ENCODE results near the gene TMEM250. TPM values are rescaled to one million over a fixed set of nuclear protein-coding genes. Genes with fewer than 3 reads are reported as not detected.

TMEM250 gene
- polyA plus RNA-seq, 1 of the 3 experiments (the other 2 are of a cell fraction) = 25.9 TPM

DNA sequence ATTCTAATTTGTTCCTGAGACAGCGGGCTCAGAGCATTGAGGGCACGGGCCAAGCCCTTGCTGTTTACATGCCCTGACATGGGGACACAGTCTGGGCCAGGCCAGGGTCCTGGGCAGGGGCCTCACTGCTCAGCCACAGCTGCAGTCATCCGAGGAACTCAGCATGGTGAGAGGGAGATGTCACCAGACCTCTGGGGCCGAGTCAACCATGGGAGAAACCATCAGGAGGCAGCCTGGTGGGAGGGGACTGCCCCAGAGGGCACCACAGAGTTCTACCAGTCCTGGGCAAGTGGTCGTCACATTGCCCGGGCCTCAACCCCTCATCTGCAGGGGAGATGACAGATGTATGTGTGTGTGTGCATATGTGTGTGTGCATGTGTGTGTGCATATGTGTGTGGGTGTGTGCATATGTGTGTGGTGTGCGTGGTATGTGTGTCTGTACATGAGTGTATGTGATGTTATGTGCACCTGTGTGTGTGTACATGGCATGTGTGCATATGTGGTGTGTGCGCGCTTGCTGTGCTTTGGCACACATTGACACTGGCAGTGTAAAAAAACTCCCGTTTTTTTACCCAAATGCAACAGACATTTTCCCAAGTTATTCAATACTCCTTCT lies 42.4 kb upstream of the TMEM250 start:
- Histone ChIP-seq H4K20me1 (ENCODE audit: insufficient read depth) (no peaks in the 10 kb centered on the region), H3K36me3 (replicated peaks in 1 of 2; ENCODE audit: control insufficient read depth in 1 of 2, insufficient read depth in 2 of 2, low read length in 1 of 2) (no peaks in the 10 kb centered on the region), H3K4me2 (no peak overlapping the region), H3K27ac (ENCODE audit: low read depth in 2 of 2, low read length in 1 of 2) (no peak overlapping the region), H3K9me3 (no peaks in the 10 kb centered on the region), H2AFZ (ENCODE audit: low read depth) (no peak overlapping the region), H3K27me3 (ENCODE audit: insufficient read depth) (peaks cover 22% of the 10 kb centered on the region), H3K9me2 (no peaks in the 10 kb centered on the region), H3K79me2 (ENCODE audit: insufficient read depth) (no peaks in the 10 kb centered on the region), H3K4me3 (ENCODE audit: low read depth in 2 of 2, low read length in 1 of 2) (no peak overlapping the region), H3K9ac (no peak overlapping the region), H3K4me1 (ENCODE audit: control insufficient read depth in 1 of 2, insufficient read depth in 2 of 2, low read depth in 1 of 2, low read length in 1 of 2) (no peaks in the 10 kb centered on the region), H3F3A (replicated peaks; ENCODE audit: insufficient read depth) (no peaks in the 10 kb centered on the region)
- TF ChIP-seq, protein P1, sequence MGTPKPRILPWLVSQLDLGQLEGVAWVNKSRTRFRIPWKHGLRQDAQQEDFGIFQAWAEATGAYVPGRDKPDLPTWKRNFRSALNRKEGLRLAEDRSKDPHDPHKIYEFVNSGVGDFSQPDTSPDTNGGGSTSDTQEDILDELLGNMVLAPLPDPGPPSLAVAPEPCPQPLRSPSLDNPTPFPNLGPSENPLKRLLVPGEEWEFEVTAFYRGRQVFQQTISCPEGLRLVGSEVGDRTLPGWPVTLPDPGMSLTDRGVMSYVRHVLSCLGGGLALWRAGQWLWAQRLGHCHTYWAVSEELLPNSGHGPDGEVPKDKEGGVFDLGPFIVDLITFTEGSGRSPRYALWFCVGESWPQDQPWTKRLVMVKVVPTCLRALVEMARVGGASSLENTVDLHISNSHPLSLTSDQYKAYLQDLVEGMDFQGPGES (IDR thresholded peaks at IDR 0.05; ENCODE audit: low read depth, low read length) = no peak
- TF ChIP-seq NFIC (IDR thresholded peaks at IDR 0.05; ENCODE audit: borderline replicate concordance) (no peak), FOSL2 (IDR thresholded peaks at IDR 0.05; ENCODE audit: borderline replicate concordance, low read depth) (no peak)
- POLR2A ChIA-PET = no interaction called here
- CTCF ChIA-PET = interaction anchor here (1.0 to 2.3 kb wide), 2 partner anchors 9 to 122 kb away, joined by 3 to 15 read pairs; no protein-coding TSS in a partner anchor
- no peak for DNase-seq
- WGBS (ENCODE audit: low lambda C conversion rate) = 66% methylated on average over 8 of the region's 10 CpGs

DNA sequence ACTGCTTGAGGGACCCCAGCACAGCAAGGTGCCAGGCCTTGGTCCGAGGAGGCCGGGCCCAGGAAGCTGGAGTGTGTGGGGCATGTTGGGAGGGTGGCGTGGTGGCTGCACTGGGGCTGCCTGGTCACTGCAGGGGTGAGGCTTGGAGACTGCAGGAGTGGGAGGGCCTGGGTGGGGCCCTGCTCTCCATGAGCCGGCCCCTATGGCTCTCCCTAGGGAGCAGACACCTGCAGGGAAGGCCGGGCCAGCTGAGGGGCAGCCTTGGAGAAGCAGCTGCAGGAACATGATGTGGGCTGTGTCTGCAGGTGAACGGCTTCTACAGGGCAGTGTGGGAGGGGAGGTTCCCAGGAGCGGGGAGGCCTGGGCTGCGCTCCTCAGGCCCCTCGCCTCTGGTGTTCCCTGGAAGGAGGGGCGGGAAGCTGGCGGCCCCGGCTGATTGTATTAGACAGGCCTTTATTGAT lies 41.7 kb upstream of the TMEM250 start:
- POLR2A ChIA-PET = no interaction called here
- peaks cover 28% of the 10 kb centered on the region for H3K27me3 ChIP-seq (ENCODE audit: insufficient read depth)
- H4K20me1 ChIP-seq (ENCODE audit: insufficient read depth) = no peaks in the 10 kb centered on the region
- H3K4me2 ChIP-seq = no peak overlapping the region
- no peaks in the 10 kb centered on the region for H3K9me3 ChIP-seq
- DNase-seq = no peak
- no peaks in the 10 kb centered on the region for H3F3A ChIP-seq (replicated peaks; ENCODE audit: insufficient read depth)
- H2AFZ ChIP-seq (ENCODE audit: low read depth) = no peak overlapping the region
- H3K4me3 ChIP-seq (ENCODE audit: low read depth in 2 of 2, low read length in 1 of 2) = no peak overlapping the region
- H3K27ac ChIP-seq (ENCODE audit: low read depth in 2 of 2, low read length in 1 of 2) = no peak overlapping the region
- WGBS (ENCODE audit: low lambda C conversion rate) = 40% methylated on average over 2 of the region's 12 CpGs
- H3K9ac ChIP-seq = no peak overlapping the region
- H3K9me2 ChIP-seq = no peaks in the 10 kb centered on the region
- H3K4me1 ChIP-seq (ENCODE audit: control insufficient read depth in 1 of 2, insufficient read depth in 2 of 2, low read depth in 1 of 2, low read length in 1 of 2) = no peaks in the 10 kb centered on the region
- no peaks in the 10 kb centered on the region for H3K36me3 ChIP-seq (replicated peaks in 1 of 2; ENCODE audit: control insufficient read depth in 1 of 2, insufficient read depth in 2 of 2, low read length in 1 of 2)
- TF ChIP-seq RCOR1 (IDR thresholded peaks at IDR 0.05; ENCODE audit: low read length) = no peak
- TF ChIP-seq, protein P2, sequence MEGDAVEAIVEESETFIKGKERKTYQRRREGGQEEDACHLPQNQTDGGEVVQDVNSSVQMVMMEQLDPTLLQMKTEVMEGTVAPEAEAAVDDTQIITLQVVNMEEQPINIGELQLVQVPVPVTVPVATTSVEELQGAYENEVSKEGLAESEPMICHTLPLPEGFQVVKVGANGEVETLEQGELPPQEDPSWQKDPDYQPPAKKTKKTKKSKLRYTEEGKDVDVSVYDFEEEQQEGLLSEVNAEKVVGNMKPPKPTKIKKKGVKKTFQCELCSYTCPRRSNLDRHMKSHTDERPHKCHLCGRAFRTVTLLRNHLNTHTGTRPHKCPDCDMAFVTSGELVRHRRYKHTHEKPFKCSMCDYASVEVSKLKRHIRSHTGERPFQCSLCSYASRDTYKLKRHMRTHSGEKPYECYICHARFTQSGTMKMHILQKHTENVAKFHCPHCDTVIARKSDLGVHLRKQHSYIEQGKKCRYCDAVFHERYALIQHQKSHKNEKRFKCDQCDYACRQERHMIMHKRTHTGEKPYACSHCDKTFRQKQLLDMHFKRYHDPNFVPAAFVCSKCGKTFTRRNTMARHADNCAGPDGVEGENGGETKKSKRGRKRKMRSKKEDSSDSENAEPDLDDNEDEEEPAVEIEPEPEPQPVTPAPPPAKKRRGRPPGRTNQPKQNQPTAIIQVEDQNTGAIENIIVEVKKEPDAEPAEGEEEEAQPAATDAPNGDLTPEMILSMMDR (IDR thresholded peaks at IDR 0.05) = no peak
- no peak for TF ChIP-seq JUND (IDR thresholded peaks at IDR 0.05)
- no peak for TF ChIP-seq POLR2AphosphoS5 (IDR thresholded peaks at IDR 0.05; ENCODE audit: low read depth, low read length)
- no peak for TF ChIP-seq FOXJ3 (CRISPR knock-in tag; IDR thresholded peaks at IDR 0.05)
- TF ChIP-seq YY1 (IDR thresholded peaks at IDR 0.05; ENCODE audit: low read depth) = no peak
- CTCF ChIA-PET = interaction anchor here (1.0 to 2.3 kb wide), 3 partner anchors 10 to 122 kb away, joined by 3 to 15 read pairs (median 7); no protein-coding TSS in a partner anchor
- H3K79me2 ChIP-seq (ENCODE audit: insufficient read depth) = no peaks in the 10 kb centered on the region

Data from SK-N-SH (cell line).